GM12878 (cell line): ENCODE measurements around the gene PITPNM3.

Source experiments
- BCL11A ChIP-seq: IDR thresholded peaks from 2 replicates; pipeline ENCODE4 v1.6.1; 2011; ENCODE audit warnings: low read depth, low read length
- CTCF ChIP-seq, 3 experiments: IDR thresholded peaks in 2 of 3; conservative IDR thresholded peaks in 1 of 3; 2 replicates each; pipeline ENCODE4 v1.5.1; 2011; ENCODE audit warnings: low read depth in 3 of 3, low read length in 3 of 3, mild to moderate bottlenecking in 3 of 3, control low read depth in 2 of 3, moderate library complexity in 2 of 3, inconsistent platforms in 1 of 3, mixed read lengths in 1 of 3; ENCODE audit not compliant: control insufficient read depth in 2 of 3, insufficient read depth in 1 of 3; ENCODE audit errors: extremely low read depth in 1 of 3
- HCFC1 ChIP-seq: fragments of 150-350 bp; IDR thresholded peaks from 2 replicates; pipeline ENCODE4 v1.6.1; 2014; ENCODE audit warnings: low read length
- IKZF1 ChIP-seq: fragments of 450-650 bp; conservative IDR thresholded peaks from 2 replicates; pipeline ENCODE4 v1.6.1; 2017; ENCODE audit warnings: antibody characterized with exemption, mild to moderate bottlenecking
- IRF5 ChIP-seq: fragments of 450-650 bp; IDR thresholded peaks from 2 replicates; pipeline ENCODE4 v1.6.1; 2017; ENCODE audit warnings: borderline replicate concordance
- JUND ChIP-seq: IDR thresholded peaks from 2 replicates; pipeline ENCODE4 v1.6.1; 2012; ENCODE audit warnings: low read depth, mild to moderate bottlenecking, low read length, improper control_type of control experiment, moderate library complexity
- RAD51 ChIP-seq: fragments of 450-650 bp; IDR thresholded peaks from 2 replicates; pipeline ENCODE4 v1.6.1; 2016; ENCODE audit warnings: moderate library complexity, mild to moderate bottlenecking, inconsistent platforms
- REST ChIP-seq: IDR thresholded peaks from 2 replicates; pipeline ENCODE4 v1.6.1; 2012; ENCODE audit warnings: mild to moderate bottlenecking, low read depth, low read length
- SIN3A ChIP-seq: IDR thresholded peaks from 2 replicates; pipeline ENCODE4 v1.6.1; 2012; ENCODE audit warnings: low read depth, low read length, improper control_type of control experiment

- TF ChIP-seq CTCF (IDR thresholded peaks at IDR 0.05 in 2 of 3, conservative IDR thresholded peaks at IDR 0.05 in 1 of 3; ENCODE audit: control insufficient read depth in 2 of 3, extremely low read depth in 1 of 3, insufficient read depth in 1 of 3, low read depth in 3 of 3, low read length in 3 of 3) (no peak), REST (no peak), HCFC1 (no peak), JUND (no peak), IKZF1 (no peak), RAD51 (no peak), BCL11A (no peak), IRF5 (no peak), SIN3A (no peak)
These were observed 98.5 kb downstream of the PITPNM3 start for GRCh38 chr17:6457688-6458459.
